C4-2B (cell line): ENCODE measurements around the gene HOXA7.

Source experiments
- CTCF ChIP-seq: fragments of 450-650 bp; conservative IDR thresholded peaks from 2 replicates; pipeline ENCODE4 v1.5.1; 2017; ENCODE audit warnings: mild to moderate bottlenecking
- ZFX ChIP-seq: fragments of 450-650 bp; IDR thresholded peaks from 2 replicates; pipeline ENCODE4 v1.6.1; 2017

GRCh38 chr7:27137640-27138315 is 18.7 kb downstream of the HOXA7 start:
- TF ChIP-seq CTCF (no peak), ZFX (no peak)
